Measurements from ENCODE around the gene ARFGAP3.
"Not testable (repeated sequence)": the region's sequence is repeated elsewhere in the genome, so short reads cannot be mapped to it uniquely, and the experiment has no call there.

Gene ARFGAP3

DNA sequence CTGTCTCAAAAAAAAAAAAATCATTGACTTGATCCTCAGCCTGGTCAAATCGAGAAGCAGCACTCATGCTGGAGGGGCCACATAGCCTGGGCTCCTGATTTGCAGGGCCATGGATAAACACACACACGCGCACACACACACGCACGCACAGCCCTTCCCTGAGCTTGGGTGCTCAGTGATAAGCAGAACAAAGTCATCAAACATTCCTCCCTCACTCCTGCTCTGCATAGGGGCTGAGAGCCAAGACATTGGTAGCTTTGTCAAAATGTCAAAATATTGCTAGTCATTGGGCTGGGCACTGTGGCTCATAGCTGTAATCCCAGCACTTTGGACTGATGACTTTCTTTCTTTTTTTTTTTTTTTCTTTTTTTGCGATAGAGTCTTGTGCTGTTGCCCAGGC lies 102.4 kb downstream of the ARFGAP3 start:
- H3K4me1 ChIP-seq (ENCODE audit: insufficient read depth, low read length, poor library complexity, severe bottlenecking), result no peaks in the 10 kb centered on the region
- no peak overlapping the region for H3K4me3 ChIP-seq (ENCODE audit: low read length, poor library complexity, severe bottlenecking)
- no peaks in the 10 kb centered on the region for H3K79me2 ChIP-seq (ENCODE audit: insufficient read depth, low read length)
- H3K4me2 ChIP-seq (ENCODE audit: low read depth, low read length, poor library complexity, severe bottlenecking), result no peak overlapping the region
- H3F3A ChIP-seq (ENCODE audit: low read depth), result no peaks in the 10 kb centered on the region
- no peaks in the 10 kb centered on the region for H3K9me2 ChIP-seq (replicated peaks; ENCODE audit: low read depth, low read length)
- H3K27me3 ChIP-seq (ENCODE audit: insufficient read depth, low read length, poor library complexity, severe bottlenecking), result no peaks in the 10 kb centered on the region
- H4K20me1 ChIP-seq (ENCODE audit: insufficient read depth, low read length, poor library complexity, severe bottlenecking), result no peaks in the 10 kb centered on the region
- H2AFZ ChIP-seq (ENCODE audit: low read length), result no peak overlapping the region
- no peak overlapping the region for H3K9ac ChIP-seq (ENCODE audit: low read depth, low read length, poor library complexity, severe bottlenecking)
- no peaks in the 10 kb centered on the region for H3K36me3 ChIP-seq (ENCODE audit: insufficient read depth, low read length)
- no peak for TF ChIP-seq EZH2phosphoT487 (IDR thresholded peaks at IDR 0.05; ENCODE audit: borderline replicate concordance)
- TF ChIP-seq, protein P1, sequence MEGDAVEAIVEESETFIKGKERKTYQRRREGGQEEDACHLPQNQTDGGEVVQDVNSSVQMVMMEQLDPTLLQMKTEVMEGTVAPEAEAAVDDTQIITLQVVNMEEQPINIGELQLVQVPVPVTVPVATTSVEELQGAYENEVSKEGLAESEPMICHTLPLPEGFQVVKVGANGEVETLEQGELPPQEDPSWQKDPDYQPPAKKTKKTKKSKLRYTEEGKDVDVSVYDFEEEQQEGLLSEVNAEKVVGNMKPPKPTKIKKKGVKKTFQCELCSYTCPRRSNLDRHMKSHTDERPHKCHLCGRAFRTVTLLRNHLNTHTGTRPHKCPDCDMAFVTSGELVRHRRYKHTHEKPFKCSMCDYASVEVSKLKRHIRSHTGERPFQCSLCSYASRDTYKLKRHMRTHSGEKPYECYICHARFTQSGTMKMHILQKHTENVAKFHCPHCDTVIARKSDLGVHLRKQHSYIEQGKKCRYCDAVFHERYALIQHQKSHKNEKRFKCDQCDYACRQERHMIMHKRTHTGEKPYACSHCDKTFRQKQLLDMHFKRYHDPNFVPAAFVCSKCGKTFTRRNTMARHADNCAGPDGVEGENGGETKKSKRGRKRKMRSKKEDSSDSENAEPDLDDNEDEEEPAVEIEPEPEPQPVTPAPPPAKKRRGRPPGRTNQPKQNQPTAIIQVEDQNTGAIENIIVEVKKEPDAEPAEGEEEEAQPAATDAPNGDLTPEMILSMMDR (conservative IDR thresholded peaks at IDR 0.05; ENCODE audit: low read length), result no peak
- H3K9me3 ChIP-seq (ENCODE audit: insufficient read depth, low read depth, low read length), result no peaks in the 10 kb centered on the region

DNA sequence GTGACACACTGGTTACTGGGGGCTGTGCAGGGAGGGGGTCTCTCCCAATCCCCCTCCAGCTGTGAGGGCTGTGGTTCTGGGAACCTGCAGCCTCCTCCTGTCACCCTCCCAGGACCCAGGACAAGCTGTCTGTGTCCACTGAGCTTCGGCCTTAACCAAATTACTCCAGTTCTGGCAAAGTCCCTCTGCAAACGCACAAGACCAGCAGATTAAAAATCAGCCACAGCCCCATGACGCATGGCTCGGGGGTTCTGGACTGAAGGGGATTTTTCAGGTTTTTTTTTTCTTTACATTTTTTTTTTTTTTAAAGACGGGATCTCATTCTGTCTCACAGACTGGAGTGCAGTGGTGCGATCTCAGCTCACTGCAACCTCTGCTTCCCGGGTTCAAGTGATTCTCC lies 104.2 kb downstream of the ARFGAP3 start:
- no peaks in the 10 kb centered on the region for H3K27me3 ChIP-seq (ENCODE audit: insufficient read depth, low read length, poor library complexity, severe bottlenecking)
- H3K9ac ChIP-seq (ENCODE audit: low read depth, low read length, poor library complexity, severe bottlenecking), result no peak overlapping the region
- H3K4me1 ChIP-seq (ENCODE audit: insufficient read depth, low read length, poor library complexity, severe bottlenecking), result no peaks in the 10 kb centered on the region
- no peak overlapping the region for H3K4me3 ChIP-seq (ENCODE audit: low read length, poor library complexity, severe bottlenecking)
- no peaks in the 10 kb centered on the region for H4K20me1 ChIP-seq (ENCODE audit: insufficient read depth, low read length, poor library complexity, severe bottlenecking)
- no peaks in the 10 kb centered on the region for H3F3A ChIP-seq (ENCODE audit: low read depth)
- no peak overlapping the region for H3K4me2 ChIP-seq (ENCODE audit: low read depth, low read length, poor library complexity, severe bottlenecking)
- H3K79me2 ChIP-seq (ENCODE audit: insufficient read depth, low read length), result no peaks in the 10 kb centered on the region
- no peak overlapping the region for H2AFZ ChIP-seq (ENCODE audit: low read length)
- H3K9me3 ChIP-seq (ENCODE audit: insufficient read depth, low read depth, low read length), result no peaks in the 10 kb centered on the region
- TF ChIP-seq, protein P1 (conservative IDR thresholded peaks at IDR 0.05; ENCODE audit: low read length), result no peak
- TF ChIP-seq EZH2phosphoT487 (IDR thresholded peaks at IDR 0.05; ENCODE audit: borderline replicate concordance), result no peak
- H3K9me2 ChIP-seq (replicated peaks; ENCODE audit: low read depth, low read length), result no peaks in the 10 kb centered on the region
- H3K36me3 ChIP-seq (ENCODE audit: insufficient read depth, low read length), result no peaks in the 10 kb centered on the region

DNA sequence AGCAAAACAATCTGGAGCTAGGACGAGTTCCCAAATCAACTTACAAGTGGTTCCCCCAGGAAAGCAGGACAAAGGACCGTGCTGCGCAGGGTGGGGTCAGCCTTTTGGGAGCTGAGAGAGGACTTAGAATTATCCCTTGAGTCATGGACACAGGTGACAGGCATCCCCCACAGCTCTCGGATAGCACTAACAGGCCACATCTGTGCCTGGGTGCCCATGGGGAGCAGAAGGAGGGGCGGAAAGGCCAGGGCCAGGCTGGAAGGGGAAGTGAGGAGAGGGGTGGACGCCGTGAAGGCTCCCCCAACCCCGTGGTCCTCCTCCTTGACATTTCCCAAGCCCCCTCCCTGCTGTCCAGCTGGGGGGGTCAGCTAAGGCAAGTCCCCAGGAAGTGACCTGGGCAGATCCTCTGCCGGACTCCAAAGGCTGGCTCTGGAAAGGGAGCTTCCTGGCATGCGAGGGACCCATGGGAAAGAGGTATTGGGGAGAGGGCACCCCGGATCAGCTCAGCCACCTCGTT lies 104.8 kb downstream of the ARFGAP3 start:
- Histone ChIP-seq H3K9me2 (replicated peaks; ENCODE audit: low read depth, low read length) (no peaks in the 10 kb centered on the region), H3F3A (ENCODE audit: low read depth) (no peaks in the 10 kb centered on the region), H3K9ac (ENCODE audit: low read depth, low read length, poor library complexity, severe bottlenecking) (no peak overlapping the region), H3K79me2 (ENCODE audit: insufficient read depth, low read length) (no peaks in the 10 kb centered on the region), H3K9me3 (ENCODE audit: insufficient read depth, low read depth, low read length) (no peaks in the 10 kb centered on the region), H3K27me3 (ENCODE audit: insufficient read depth, low read length, poor library complexity, severe bottlenecking) (no peaks in the 10 kb centered on the region), H3K36me3 (ENCODE audit: insufficient read depth, low read length) (no peaks in the 10 kb centered on the region), H3K4me1 (ENCODE audit: insufficient read depth, low read length, poor library complexity, severe bottlenecking) (no peaks in the 10 kb centered on the region), H4K20me1 (ENCODE audit: insufficient read depth, low read length, poor library complexity, severe bottlenecking) (no peaks in the 10 kb centered on the region), H2AFZ (ENCODE audit: low read length) (no peak overlapping the region), H3K4me2 (ENCODE audit: low read depth, low read length, poor library complexity, severe bottlenecking) (no peak overlapping the region), H3K4me3 (ENCODE audit: low read length, poor library complexity, severe bottlenecking) (no peak overlapping the region)
- TF ChIP-seq, protein P1 (conservative IDR thresholded peaks at IDR 0.05; ENCODE audit: low read length), result no peak
- no peak for TF ChIP-seq EZH2phosphoT487 (IDR thresholded peaks at IDR 0.05; ENCODE audit: borderline replicate concordance)

DNA sequence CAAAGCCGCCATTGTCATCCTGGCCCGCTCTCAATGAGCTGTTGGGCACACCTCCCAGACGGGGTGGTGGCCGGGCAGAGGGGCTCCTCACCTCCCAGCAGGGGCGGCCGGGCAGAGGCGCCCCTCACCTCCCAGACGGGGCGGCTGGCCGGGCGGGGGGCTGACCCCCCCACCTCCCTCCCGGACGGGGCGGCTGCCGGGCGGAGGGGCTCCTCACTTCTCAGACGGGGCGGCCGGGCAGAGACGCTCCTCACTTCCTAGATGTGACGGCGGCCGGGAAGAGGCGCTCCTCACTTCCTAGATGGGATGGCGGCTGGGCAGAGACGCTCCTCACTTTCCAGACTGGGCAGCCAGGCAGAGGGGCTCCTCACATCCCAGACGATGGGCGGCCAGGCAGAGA lies 106.7 kb downstream of the ARFGAP3 start:
- not testable (repeated sequence) for H3F3A ChIP-seq (ENCODE audit: low read depth); H3K9me2 ChIP-seq (replicated peaks; ENCODE audit: low read depth, low read length); H3K9me3 ChIP-seq (ENCODE audit: insufficient read depth, low read depth, low read length); H3K4me3 ChIP-seq (ENCODE audit: low read length, poor library complexity, severe bottlenecking); H3K9ac ChIP-seq (ENCODE audit: low read depth, low read length, poor library complexity, severe bottlenecking); H3K27me3 ChIP-seq (ENCODE audit: insufficient read depth, low read length, poor library complexity, severe bottlenecking); H3K36me3 ChIP-seq (ENCODE audit: insufficient read depth, low read length); H2AFZ ChIP-seq (ENCODE audit: low read length); H4K20me1 ChIP-seq (ENCODE audit: insufficient read depth, low read length, poor library complexity, severe bottlenecking); H3K79me2 ChIP-seq (ENCODE audit: insufficient read depth, low read length); H3K4me1 ChIP-seq (ENCODE audit: insufficient read depth, low read length, poor library complexity, severe bottlenecking); H3K4me2 ChIP-seq (ENCODE audit: low read depth, low read length, poor library complexity, severe bottlenecking)

Data from Loucy (cell line).